ENCODE results near the gene SNCA.

SNCA gene

GRCh38 chr4:89836897-89837384 lies at the start of gene SNCA (continued):
- TF ChIP-seq ZNF629 (tag by site-specific recombination; IDR thresholded peaks at IDR 0.05) (no peak; the same call in 1 of the 2 replicates), ZNF707 (tag by site-specific recombination; IDR thresholded peaks at IDR 0.05) (no peak), ZNF18 (tag by site-specific recombination; IDR thresholded peaks at IDR 0.05) (peak; percentile 37; the same call in 1 of the 2 replicates), ZSCAN30 (tag by site-specific recombination; IDR thresholded peaks at IDR 0.05) (no peak), ZNF114 (tag by site-specific recombination; IDR thresholded peaks at IDR 0.05) (no peak), ZNF366 (tag by site-specific recombination; conservative IDR thresholded peaks at IDR 0.05) (peak; percentile 82; the same call in 1 of the 2 replicates), IKZF3 (tag by site-specific recombination; IDR thresholded peaks at IDR 0.05) (no peak; the same call in 1 of the 2 replicates), ZNF623 (tag by site-specific recombination; IDR thresholded peaks at IDR 0.05) (no peak), ZBTB21 (tag by site-specific recombination; IDR thresholded peaks at IDR 0.05) (no peak), ZNF549 (tag by site-specific recombination; IDR thresholded peaks at IDR 0.05) (no peak), ZNF645 (tag by site-specific recombination; IDR thresholded peaks at IDR 0.05) (no peak), ZFP37 (tag by site-specific recombination; IDR thresholded peaks at IDR 0.05) (0 out of 2 replicates have a peak, but pooled peaks have one; percentile 8), ZNF670 (tag by site-specific recombination; IDR thresholded peaks at IDR 0.05; ENCODE audit: low read depth) (no peak), ZXDB (tag by site-specific recombination; IDR thresholded peaks at IDR 0.05) (peak; percentile 72; the same call in 1 of the 2 replicates), ZNF530 (tag by site-specific recombination; IDR thresholded peaks at IDR 0.05; ENCODE audit: low read depth) (no peak), PRDM1 (tag by site-specific recombination; IDR thresholded peaks at IDR 0.05) (no peak), ZNF416 (tag by site-specific recombination; IDR thresholded peaks at IDR 0.05) (no peak), PRDM4 (tag by site-specific recombination; IDR thresholded peaks at IDR 0.05) (no peak; the same call in 1 of the 2 replicates), ZNF214 (tag by site-specific recombination; IDR thresholded peaks at IDR 0.05; ENCODE audit: borderline replicate concordance) (no peak), OSR2 (tag by site-specific recombination; IDR thresholded peaks at IDR 0.05) (no peak), ZSCAN16 (tag by site-specific recombination; IDR thresholded peaks at IDR 0.05) (0 out of 2 replicates have a peak, but pooled peaks have one; percentile 43), ZBTB48 (tag by site-specific recombination; IDR thresholded peaks at IDR 0.05) (no peak), HOXC10 (CRISPR knock-in tag; IDR thresholded peaks at IDR 0.05) (no peak), ZNF302 (tag by site-specific recombination; IDR thresholded peaks at IDR 0.05; ENCODE audit: low read depth) (no peak), REPIN1 (tag by site-specific recombination; IDR thresholded peaks at IDR 0.05; ENCODE audit: low read depth) (no peak), TCF7L2 (IDR thresholded peaks at IDR 0.05; ENCODE audit: borderline replicate concordance, low read depth, low read length) (no peak), ZNF221 (tag by site-specific recombination; IDR thresholded peaks at IDR 0.05; ENCODE audit: borderline replicate concordance) (no peak), ZFHX2 (tag by site-specific recombination; conservative IDR thresholded peaks at IDR 0.05) (peak; percentile 71), MEIS1 (CRISPR knock-in tag; IDR thresholded peaks at IDR 0.05; ENCODE audit: borderline replicate concordance) (no peak)
- TF ChIP-seq, protein P1, sequence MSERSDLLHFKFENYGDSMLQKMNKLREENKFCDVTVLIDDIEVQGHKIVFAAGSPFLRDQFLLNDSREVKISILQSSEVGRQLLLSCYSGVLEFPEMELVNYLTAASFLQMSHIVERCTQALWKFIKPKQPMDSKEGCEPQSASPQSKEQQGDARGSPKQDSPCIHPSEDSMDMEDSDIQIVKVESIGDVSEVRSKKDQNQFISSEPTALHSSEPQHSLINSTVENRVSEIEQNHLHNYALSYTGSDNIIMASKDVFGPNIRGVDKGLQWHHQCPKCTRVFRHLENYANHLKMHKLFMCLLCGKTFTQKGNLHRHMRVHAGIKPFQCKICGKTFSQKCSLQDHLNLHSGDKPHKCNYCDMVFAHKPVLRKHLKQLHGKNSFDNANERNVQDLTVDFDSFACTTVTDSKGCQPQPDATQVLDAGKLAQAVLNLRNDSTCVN (tag by site-specific recombination; optimal IDR thresholded peaks at IDR 0.05) = peak; percentile 82
- TF ChIP-seq, protein P2, sequence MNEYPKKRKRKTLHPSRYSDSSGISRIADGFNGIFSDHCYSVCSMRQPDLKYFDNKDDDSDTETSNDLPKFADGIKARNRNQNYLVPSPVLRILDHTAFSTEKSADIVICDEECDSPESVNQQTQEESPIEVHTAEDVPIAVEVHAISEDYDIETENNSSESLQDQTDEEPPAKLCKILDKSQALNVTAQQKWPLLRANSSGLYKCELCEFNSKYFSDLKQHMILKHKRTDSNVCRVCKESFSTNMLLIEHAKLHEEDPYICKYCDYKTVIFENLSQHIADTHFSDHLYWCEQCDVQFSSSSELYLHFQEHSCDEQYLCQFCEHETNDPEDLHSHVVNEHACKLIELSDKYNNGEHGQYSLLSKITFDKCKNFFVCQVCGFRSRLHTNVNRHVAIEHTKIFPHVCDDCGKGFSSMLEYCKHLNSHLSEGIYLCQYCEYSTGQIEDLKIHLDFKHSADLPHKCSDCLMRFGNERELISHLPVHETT (tag by site-specific recombination; IDR thresholded peaks at IDR 0.05) = no peak
- TF ChIP-seq, protein P3, sequence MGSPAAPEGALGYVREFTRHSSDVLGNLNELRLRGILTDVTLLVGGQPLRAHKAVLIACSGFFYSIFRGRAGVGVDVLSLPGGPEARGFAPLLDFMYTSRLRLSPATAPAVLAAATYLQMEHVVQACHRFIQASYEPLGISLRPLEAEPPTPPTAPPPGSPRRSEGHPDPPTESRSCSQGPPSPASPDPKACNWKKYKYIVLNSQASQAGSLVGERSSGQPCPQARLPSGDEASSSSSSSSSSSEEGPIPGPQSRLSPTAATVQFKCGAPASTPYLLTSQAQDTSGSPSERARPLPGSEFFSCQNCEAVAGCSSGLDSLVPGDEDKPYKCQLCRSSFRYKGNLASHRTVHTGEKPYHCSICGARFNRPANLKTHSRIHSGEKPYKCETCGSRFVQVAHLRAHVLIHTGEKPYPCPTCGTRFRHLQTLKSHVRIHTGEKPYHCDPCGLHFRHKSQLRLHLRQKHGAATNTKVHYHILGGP (tag by site-specific recombination; IDR thresholded peaks at IDR 0.05) = no peak

All from HEK293 (cell line).